GM10847 (cell line): Measurements from ENCODE around the gene TAF4.

ENCODE experiments used
- POLR2A ChIP-seq: IDR thresholded peaks from 2 replicates; pipeline ENCODE4 v1.6.1; 2011; ENCODE audit not compliant: insufficient read length; ENCODE audit errors: extremely low read depth

Gene TAF4

GRCh38 chr20:62065674-62066338 is at the start of gene TAF4:
TSS of gene TAF4 (minus strand) at chr20:62065881. CDS start at chr20:62065810, 71 bp downstream.
- peak; percentile 99 for TF ChIP-seq POLR2A

GRCh38 chr20:62114894-62115293 is 49.2 kb upstream of the TAF4 start:
- TF ChIP-seq POLR2A, result no peak

- no peak for TF ChIP-seq POLR2A
These were observed 46.7 kb upstream of the TAF4 start for GRCh38 chr20:62112368-62112767.

GRCh38 chr20:62111148-62111547 is 45.5 kb upstream of the TAF4 start:
- no peak for TF ChIP-seq POLR2A

GRCh38 chr20:62105592-62105991 is 39.9 kb upstream of the TAF4 start:
- TF ChIP-seq POLR2A, result no peak

- no peak for TF ChIP-seq POLR2A
These were observed 39.2 kb upstream of the TAF4 start for GRCh38 chr20:62104791-62105345.

GRCh38 chr20:62104234-62104789 is 38.6 kb upstream of the TAF4 start:
- TF ChIP-seq POLR2A, result no peak

GRCh38 chr20:62103508-62104233 is 38.0 kb upstream of the TAF4 start:
- TF ChIP-seq POLR2A, result no peak

- no peak for TF ChIP-seq POLR2A
These were observed 35.4 kb upstream of the TAF4 start for GRCh38 chr20:62101078-62101477.

GRCh38 chr20:62097881-62098407 is 32.3 kb upstream of the TAF4 start:
- TF ChIP-seq POLR2A, result no peak

GRCh38 chr20:62096421-62097380 is 31.0 kb upstream of the TAF4 start:
- TF ChIP-seq POLR2A, result no peak

- no peak for TF ChIP-seq POLR2A
These were observed 23.7 kb upstream of the TAF4 start for GRCh38 chr20:62089393-62089792.

- TF ChIP-seq POLR2A, result no peak
These were observed 22.8 kb upstream of the TAF4 start for GRCh38 chr20:62088258-62089127.

GRCh38 chr20:62087632-62088031 is 22.0 kb upstream of the TAF4 start:
- no peak for TF ChIP-seq POLR2A
